Naive B cell (primary cell): Measurements from ENCODE around the gene BRME1. TPM values are rescaled to one million over a fixed set of nuclear protein-coding genes. Genes with fewer than 3 reads are reported as not detected.

ENCODE experiments used
- polyA plus RNA-seq, 6 donors: library from polyadenylated mRNA; unstranded; fragments of 300-500 nt; fragmentation: Illumina TruSeq; gene quantifications; one replicate each; pipeline ENCODE4 v1.2.3, GENCODE V29; 2021; ENCODE audit warnings: low read depth in 6 of 6

The BRME1 gene
- polyA plus RNA-seq, 6 donors from 2014 or later = 0.47 to 0.51 TPM; not detected in 4

Other genes with a start within 250 kb of the BRME1 start
- 10 to 100 TPM in 1 of 6 donors, 1 to 10 TPM in 5; 4.7 to 18.3 (median 8.2) TPM for gene MRI1, start 141.6 kb downstream of the BRME1 start, polyA plus RNA-seq
- 100 to 1,000 TPM; 152 to 189 (median 170) TPM for gene C19orf53, start 131.7 kb downstream of the BRME1 start, polyA plus RNA-seq
- gene ZSWIM4, start 110.7 kb downstream of the BRME1 start, polyA plus RNA-seq = 1 to 10 TPM in 1 of 6 donors, under 1 TPM in 4, not detected in 1; 0.65 to 2.2 (median 0.89) TPM
- not detected for gene NANOS3, start 29.0 kb downstream of the BRME1 start, polyA plus RNA-seq
- gene CC2D1A, start 84 bp upstream of the BRME1 start, polyA plus RNA-seq = 10 to 100 TPM in 2 of 6 donors, 1 to 10 TPM in 4; 2.9 to 13.9 (median 4.3) TPM
- not detected for gene PODNL1, start 32.3 kb upstream of the BRME1 start, polyA plus RNA-seq
- gene DCAF15, start 46.4 kb upstream of the BRME1 start, polyA plus RNA-seq = 1 to 10 TPM; 3.3 to 8.5 (median 5.4) TPM
- 1 to 10 TPM in 3 of 6 donors, under 1 TPM in 3; 0.27 to 2.3 (median 1.1) TPM for gene RFX1, start 100.2 kb upstream of the BRME1 start, polyA plus RNA-seq
- gene RLN3, start 122.0 kb upstream of the BRME1 start, polyA plus RNA-seq = not detected
- 10 to 100 TPM; 38.5 to 55.6 (median 48.2) TPM for gene IL27RA, start 125.6 kb upstream of the BRME1 start, polyA plus RNA-seq
- not detected for gene PALM3, start 156.0 kb upstream of the BRME1 start, polyA plus RNA-seq
- under 1 TPM in 3 of 6 donors, not detected in 3; 0.16 to 0.53 (median 0.20) TPM for gene MISP3, start 166.7 kb upstream of the BRME1 start, polyA plus RNA-seq
- not detected for gene C19orf67, start 179.7 kb upstream of the BRME1 start, polyA plus RNA-seq
- 1 to 10 TPM in 5 of 6 donors, under 1 TPM in 1; 0.52 to 2.1 (median 1.2) TPM for gene SAMD1, start 184.6 kb upstream of the BRME1 start, polyA plus RNA-seq
- gene PRKACA, start 211.6 kb upstream of the BRME1 start, polyA plus RNA-seq = 1 to 10 TPM in 3 of 6 donors, under 1 TPM in 2, not detected in 1; 0.60 to 3.1 (median 1.2) TPM
- 1 to 10 TPM; 1.8 to 4.1 (median 2.5) TPM for gene ASF1B, start 230.5 kb upstream of the BRME1 start, polyA plus RNA-seq